Esophagus muscularis mucosa (tissue), 3 donors: ENCODE data around the gene FAM83F.

ENCODE experiments used
- POLR2A ChIP-seq: fragments of 450-650 bp; IDR thresholded peaks from one replicate; pipeline ENCODE4 v1.6.1; 2017; ENCODE audit warnings: antibody characterized with exemption, moderate library complexity, mild to moderate bottlenecking, low read depth
- POLR2AphosphoS5 ChIP-seq, 2 donors: sonication (generic); formaldehyde crosslinking; IDR thresholded peaks; one replicate each; pipeline ENCODE4 v1.6.1; 2017; ENCODE audit warnings: antibody characterized with exemption in 2 of 2
- TF ChIP-seq, protein P1 (sequence below), 3 experiments: fragments of 200-600 bp in 2 of 3; fragments of 450-650 bp in 1 of 3; sonication (generic) in 2 of 3; IDR thresholded peaks; one replicate each; pipeline ENCODE4 v1.5.1; 2017 to 2019; ENCODE audit warnings: antibody characterized with exemption in 3 of 3, mild to moderate bottlenecking in 2 of 3, moderate library complexity in 1 of 3

DNA sequence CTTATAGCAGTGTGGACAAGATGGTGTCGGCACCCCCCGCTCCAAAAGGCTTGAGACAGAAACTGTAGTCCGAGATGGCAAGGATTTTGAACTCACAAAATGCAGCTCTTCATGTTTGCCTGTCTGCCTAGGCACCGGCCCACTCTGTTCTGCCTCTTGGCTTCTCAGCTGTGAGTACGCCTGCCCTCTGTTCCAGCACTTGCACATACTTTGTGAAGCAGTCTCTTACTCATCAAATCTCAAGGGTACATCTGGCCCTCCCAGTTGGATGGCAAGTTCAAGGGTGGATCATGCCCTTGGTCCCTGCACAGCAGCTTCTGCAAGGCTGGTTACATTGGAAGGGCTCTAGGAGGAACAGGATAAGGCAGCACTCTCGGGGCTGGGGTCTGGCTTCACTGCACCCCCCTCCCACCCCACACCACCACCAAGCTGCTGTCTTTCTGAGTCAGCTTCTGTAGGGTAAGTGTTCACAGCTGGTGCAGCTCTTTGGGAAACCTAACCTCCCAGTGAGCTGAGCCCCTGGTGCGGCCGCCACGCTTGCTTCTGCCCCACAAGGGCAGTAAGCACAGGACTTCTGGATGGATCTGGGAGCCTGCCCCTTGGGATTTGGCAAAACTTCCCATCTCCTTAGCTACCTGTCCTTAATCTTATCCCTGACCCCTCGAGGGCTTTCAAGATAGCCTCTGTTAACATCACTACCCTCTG is 37.2 kb downstream of the FAM83F start:
- TF ChIP-seq POLR2AphosphoS5 (IDR thresholded peaks at IDR 0.05) (no peak), POLR2A (no peak)
- TF ChIP-seq, protein P1, sequence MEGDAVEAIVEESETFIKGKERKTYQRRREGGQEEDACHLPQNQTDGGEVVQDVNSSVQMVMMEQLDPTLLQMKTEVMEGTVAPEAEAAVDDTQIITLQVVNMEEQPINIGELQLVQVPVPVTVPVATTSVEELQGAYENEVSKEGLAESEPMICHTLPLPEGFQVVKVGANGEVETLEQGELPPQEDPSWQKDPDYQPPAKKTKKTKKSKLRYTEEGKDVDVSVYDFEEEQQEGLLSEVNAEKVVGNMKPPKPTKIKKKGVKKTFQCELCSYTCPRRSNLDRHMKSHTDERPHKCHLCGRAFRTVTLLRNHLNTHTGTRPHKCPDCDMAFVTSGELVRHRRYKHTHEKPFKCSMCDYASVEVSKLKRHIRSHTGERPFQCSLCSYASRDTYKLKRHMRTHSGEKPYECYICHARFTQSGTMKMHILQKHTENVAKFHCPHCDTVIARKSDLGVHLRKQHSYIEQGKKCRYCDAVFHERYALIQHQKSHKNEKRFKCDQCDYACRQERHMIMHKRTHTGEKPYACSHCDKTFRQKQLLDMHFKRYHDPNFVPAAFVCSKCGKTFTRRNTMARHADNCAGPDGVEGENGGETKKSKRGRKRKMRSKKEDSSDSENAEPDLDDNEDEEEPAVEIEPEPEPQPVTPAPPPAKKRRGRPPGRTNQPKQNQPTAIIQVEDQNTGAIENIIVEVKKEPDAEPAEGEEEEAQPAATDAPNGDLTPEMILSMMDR (IDR thresholded peaks at IDR 0.05): no peak
